ENCODE data around the gene NTRK3. TPM values are rescaled to one million over a fixed set of nuclear protein-coding genes. Genes with fewer than 3 reads are reported as not detected.

The NTRK3 gene
- total RNA-seq, 1 donor from 2014 or later = not detected

GRCh38 chr15:88098361-88098760 lies 158.2 kb downstream of the NTRK3 start:
- Mint-ChIP-seq H3K9me3 (ENCODE audit: low read depth) (no peaks in the 10 kb centered on the region), H3K4me3 (ENCODE audit: low read depth) (no peak overlapping the region), H3K27me3 (peaks cover 13% of the 10 kb centered on the region), H3K36me3 (ENCODE audit: insufficient read depth) (no peaks in the 10 kb centered on the region), H3K4me1 (ENCODE audit: low read depth) (peaks cover 5% of the 10 kb centered on the region), H3K27ac (no peak overlapping the region)
- no peak for DNase-seq (ENCODE audit: low spot score, unreplicated experiment)
- no peak for TF ChIP-seq CTCF (IDR thresholded peaks at IDR 0.05; ENCODE audit: unreplicated experiment)

GRCh38 chr15:88091444-88092016 lies 165.0 kb downstream of the NTRK3 start:
- peaks cover 5% of the 10 kb centered on the region for H3K9me3 Mint-ChIP-seq (ENCODE audit: low read depth)
- no peak for TF ChIP-seq CTCF (IDR thresholded peaks at IDR 0.05; ENCODE audit: unreplicated experiment)
- peaks cover 8% of the 10 kb centered on the region for H3K4me1 Mint-ChIP-seq (ENCODE audit: low read depth)
- no peaks in the 10 kb centered on the region for H3K36me3 Mint-ChIP-seq (ENCODE audit: insufficient read depth)
- H3K27ac Mint-ChIP-seq = no peak overlapping the region
- H3K4me3 Mint-ChIP-seq (ENCODE audit: low read depth) = no peak overlapping the region
- DNase-seq (ENCODE audit: low spot score, unreplicated experiment) = no peak
- peaks cover 10% of the 10 kb centered on the region for H3K27me3 Mint-ChIP-seq

GRCh38 chr15:88090481-88091011 lies 166.0 kb downstream of the NTRK3 start:
- no peak for DNase-seq (ENCODE audit: low spot score, unreplicated experiment)
- Mint-ChIP-seq H3K4me3 (ENCODE audit: low read depth) (no peak overlapping the region), H3K27ac (no peak overlapping the region), H3K27me3 (peaks cover 10% of the 10 kb centered on the region), H3K4me1 (ENCODE audit: low read depth) (peaks cover 8% of the 10 kb centered on the region), H3K36me3 (ENCODE audit: insufficient read depth) (no peaks in the 10 kb centered on the region), H3K9me3 (ENCODE audit: low read depth) (peaks cover 5% of the 10 kb centered on the region)
- TF ChIP-seq CTCF (IDR thresholded peaks at IDR 0.05; ENCODE audit: unreplicated experiment) = no peak

- H3K9me3 Mint-ChIP-seq (ENCODE audit: low read depth) = peaks cover 5% of the 10 kb centered on the region
Observed at GRCh38 chr15:88089731-88090130, 166.8 kb downstream of the NTRK3 start.

GRCh38 chr15:88089024-88089620 lies 167.4 kb downstream of the NTRK3 start:
- DNase-seq (ENCODE audit: low spot score, unreplicated experiment) = no peak
- Mint-ChIP-seq H3K27me3 (peaks cover 10% of the 10 kb centered on the region), H3K27ac (no peak overlapping the region), H3K9me3 (ENCODE audit: low read depth) (peaks cover 5% of the 10 kb centered on the region), H3K4me3 (ENCODE audit: low read depth) (no peak overlapping the region), H3K36me3 (ENCODE audit: insufficient read depth) (no peaks in the 10 kb centered on the region), H3K4me1 (ENCODE audit: low read depth) (peaks cover 8% of the 10 kb centered on the region)
- no peak for TF ChIP-seq CTCF (IDR thresholded peaks at IDR 0.05; ENCODE audit: unreplicated experiment)

More at GRCh38 chr15:88089731-88090130, 166.8 kb downstream of the NTRK3 start:
- H3K36me3 Mint-ChIP-seq (ENCODE audit: insufficient read depth) = no peaks in the 10 kb centered on the region
- H3K4me3 Mint-ChIP-seq (ENCODE audit: low read depth) = no peak overlapping the region
- no peak for DNase-seq (ENCODE audit: low spot score, unreplicated experiment)
- no peak for TF ChIP-seq CTCF (IDR thresholded peaks at IDR 0.05; ENCODE audit: unreplicated experiment)
- H3K4me1 Mint-ChIP-seq (ENCODE audit: low read depth) = peaks cover 8% of the 10 kb centered on the region
- H3K27ac Mint-ChIP-seq = no peak overlapping the region
- H3K27me3 Mint-ChIP-seq = peaks cover 10% of the 10 kb centered on the region

All from progenitor cell of endocrine pancreas (in vitro differentiated cells).